ENCODE data around the gene UPB1. TPM values are rescaled to one million over a fixed set of nuclear protein-coding genes. Genes with fewer than 3 reads are reported as not detected.

The UPB1 gene
- total and polyA plus RNA-seq, 2 experiments from 2014 or later = 0.13 TPM; not detected in 1

DNA sequence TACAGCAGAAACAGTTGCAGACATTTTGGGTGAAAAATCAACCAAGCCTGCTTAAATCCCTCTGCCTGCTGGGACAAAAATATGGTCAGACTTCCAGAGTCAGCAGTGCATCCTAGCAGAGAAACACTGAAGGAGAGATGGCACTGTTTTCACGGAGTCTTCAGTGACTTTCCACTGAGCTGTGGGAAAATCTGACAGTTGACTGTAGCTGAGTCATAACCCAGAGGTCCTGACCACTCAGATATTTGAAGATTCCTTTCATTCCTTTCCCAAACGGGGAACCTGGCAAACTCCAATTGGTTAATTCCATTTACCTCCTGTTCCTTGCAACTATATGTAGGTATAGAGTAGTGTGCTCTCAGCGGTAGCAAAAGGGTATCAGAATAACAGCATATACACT is 20.9 kb upstream of the UPB1 start:
- Histone ChIP-seq H3K4me3 (no peak overlapping the region), H3K27ac (ENCODE audit: low read depth) (no peak overlapping the region), H3K79me2 (replicated peaks; ENCODE audit: insufficient read depth) (no peaks in the 10 kb centered on the region), H4K20me1 (replicated peaks; ENCODE audit: insufficient read depth) (no peaks in the 10 kb centered on the region), H3K27me3 (ENCODE audit: insufficient read depth) (no peaks in the 10 kb centered on the region), H3K36me3 (ENCODE audit: insufficient read depth) (no peaks in the 10 kb centered on the region), H3K9me2 (ENCODE audit: insufficient read depth) (no peaks in the 10 kb centered on the region), H3K4me1 (ENCODE audit: insufficient read depth) (no peaks in the 10 kb centered on the region), H3F3A (replicated peaks; ENCODE audit: low read depth) (no peaks in the 10 kb centered on the region), H3K4me2 (no peak overlapping the region), H2AFZ (peak overlapping the region; percentile 90; the same call in 1 of the 2 replicates)
- no peak overlapping the region for H3K27ac Mint-ChIP-seq
- H3K4me1 Mint-ChIP-seq = no peaks in the 10 kb centered on the region
- H3K4me3 Mint-ChIP-seq = no peak overlapping the region
- H3K9me3 Mint-ChIP-seq = no peaks in the 10 kb centered on the region; the same call in 1 of the 3 replicates
- DNase-seq (ENCODE audit: low spot score) (no peak), ATAC-seq (no peak)
- peaks cover 3% of the 10 kb centered on the region for H3K27me3 Mint-ChIP-seq (ENCODE audit: insufficient read depth, low read depth, poor library complexity)
- no peak for TF ChIP-seq EZH2 (IDR thresholded peaks at IDR 0.05; ENCODE audit: low read depth, unreplicated experiment)
- no peak for TF ChIP-seq CREB1 (CRISPR knock-in tag; IDR thresholded peaks at IDR 0.05; ENCODE audit: low read depth)
- H3K36me3 Mint-ChIP-seq (ENCODE audit: low read depth) = no peaks in the 10 kb centered on the region

DNA sequence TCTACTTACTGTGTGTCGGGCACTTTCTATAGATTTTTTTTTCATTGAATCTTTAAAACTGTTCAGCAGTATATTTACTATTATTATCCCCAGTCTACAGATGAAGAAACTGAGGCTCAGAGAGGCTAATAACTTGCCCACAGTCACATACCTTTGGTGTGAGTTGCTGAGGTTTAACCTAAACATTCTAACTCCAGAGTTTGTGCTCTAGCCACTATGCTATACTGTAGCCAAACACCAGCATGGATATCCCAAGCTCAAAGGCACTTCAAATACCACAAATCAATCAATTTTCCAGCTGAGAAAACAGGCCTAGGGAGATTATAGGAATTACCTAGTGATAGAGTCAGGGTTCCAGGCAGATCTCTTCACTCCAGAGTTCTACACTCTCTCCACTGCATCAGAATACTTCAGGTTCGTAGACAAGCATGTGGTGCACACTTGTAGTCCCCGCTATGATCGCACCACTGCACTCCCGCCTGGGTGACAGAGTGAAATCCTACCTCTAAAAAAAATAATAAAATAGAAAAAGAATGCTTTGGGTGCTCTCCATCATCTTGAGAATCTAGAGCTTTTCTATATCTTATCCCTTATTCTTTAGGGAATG is 20.4 kb upstream of the UPB1 start:
- Histone ChIP-seq H3K4me1 (ENCODE audit: insufficient read depth) (no peaks in the 10 kb centered on the region), H3K36me3 (ENCODE audit: insufficient read depth) (no peaks in the 10 kb centered on the region), H3F3A (replicated peaks; ENCODE audit: low read depth) (no peaks in the 10 kb centered on the region), H4K20me1 (replicated peaks; ENCODE audit: insufficient read depth) (no peaks in the 10 kb centered on the region), H3K4me2 (no peak overlapping the region), H3K9me2 (ENCODE audit: insufficient read depth) (no peaks in the 10 kb centered on the region), H2AFZ (peak overlapping the region; percentile 68; the same call in 1 of the 2 replicates), H3K27ac (ENCODE audit: low read depth) (no peak overlapping the region), H3K79me2 (replicated peaks; ENCODE audit: insufficient read depth) (no peaks in the 10 kb centered on the region), H3K4me3 (no peak overlapping the region), H3K27me3 (ENCODE audit: insufficient read depth) (no peaks in the 10 kb centered on the region)
- Mint-ChIP-seq H3K9me3 (no peaks in the 10 kb centered on the region; the same call in 1 of the 3 replicates), H3K4me1 (no peaks in the 10 kb centered on the region), H3K4me3 (no peak overlapping the region), H3K27ac (no peak overlapping the region), H3K36me3 (ENCODE audit: low read depth) (no peaks in the 10 kb centered on the region), H3K27me3 (ENCODE audit: insufficient read depth, low read depth, poor library complexity) (peaks cover under 1% of the 10 kb centered on the region)
- no peak for TF ChIP-seq JUNB (IDR thresholded peaks at IDR 0.05; ENCODE audit: unreplicated experiment)
- TF ChIP-seq, protein P1, sequence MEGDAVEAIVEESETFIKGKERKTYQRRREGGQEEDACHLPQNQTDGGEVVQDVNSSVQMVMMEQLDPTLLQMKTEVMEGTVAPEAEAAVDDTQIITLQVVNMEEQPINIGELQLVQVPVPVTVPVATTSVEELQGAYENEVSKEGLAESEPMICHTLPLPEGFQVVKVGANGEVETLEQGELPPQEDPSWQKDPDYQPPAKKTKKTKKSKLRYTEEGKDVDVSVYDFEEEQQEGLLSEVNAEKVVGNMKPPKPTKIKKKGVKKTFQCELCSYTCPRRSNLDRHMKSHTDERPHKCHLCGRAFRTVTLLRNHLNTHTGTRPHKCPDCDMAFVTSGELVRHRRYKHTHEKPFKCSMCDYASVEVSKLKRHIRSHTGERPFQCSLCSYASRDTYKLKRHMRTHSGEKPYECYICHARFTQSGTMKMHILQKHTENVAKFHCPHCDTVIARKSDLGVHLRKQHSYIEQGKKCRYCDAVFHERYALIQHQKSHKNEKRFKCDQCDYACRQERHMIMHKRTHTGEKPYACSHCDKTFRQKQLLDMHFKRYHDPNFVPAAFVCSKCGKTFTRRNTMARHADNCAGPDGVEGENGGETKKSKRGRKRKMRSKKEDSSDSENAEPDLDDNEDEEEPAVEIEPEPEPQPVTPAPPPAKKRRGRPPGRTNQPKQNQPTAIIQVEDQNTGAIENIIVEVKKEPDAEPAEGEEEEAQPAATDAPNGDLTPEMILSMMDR (conservative IDR thresholded peaks at IDR 0.05; ENCODE audit: low read depth in 2 of 2) = no peak
- ATAC-seq (no peak), DNase-seq (ENCODE audit: low spot score) (no peak)

DNA sequence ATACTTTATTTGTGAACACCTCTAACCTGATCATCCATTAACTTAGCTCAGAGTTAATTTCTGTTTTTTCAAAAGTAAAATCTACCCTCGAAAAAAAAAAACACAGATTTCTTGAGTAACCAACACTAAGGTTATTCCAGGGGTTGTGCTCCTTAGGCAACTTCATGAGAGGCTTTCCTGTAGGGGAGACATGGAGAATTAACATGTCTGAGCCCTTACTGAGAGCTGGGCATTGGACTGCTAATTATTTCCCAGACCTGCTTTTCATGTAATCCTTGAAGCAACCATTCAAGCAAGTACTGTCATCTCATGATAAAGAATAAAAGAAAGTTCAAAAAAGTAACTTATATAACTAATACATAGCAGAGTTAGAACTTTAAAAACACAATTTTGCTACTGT is 13.5 kb upstream of the UPB1 start:
- Histone ChIP-seq H3K36me3 (ENCODE audit: insufficient read depth) (no peaks in the 10 kb centered on the region), H2AFZ (no peak overlapping the region), H3K79me2 (replicated peaks; ENCODE audit: insufficient read depth) (no peaks in the 10 kb centered on the region), H3F3A (replicated peaks; ENCODE audit: low read depth) (no peaks in the 10 kb centered on the region), H3K4me1 (ENCODE audit: insufficient read depth) (0 out of 2 replicates have a peak, but pooled peaks cover 3% of the 10 kb centered on the region), H3K4me2 (no peak overlapping the region), H3K9me2 (ENCODE audit: insufficient read depth) (no peaks in the 10 kb centered on the region), H3K27me3 (ENCODE audit: insufficient read depth) (no peaks in the 10 kb centered on the region), H4K20me1 (replicated peaks; ENCODE audit: insufficient read depth) (no peaks in the 10 kb centered on the region), H3K4me3 (no peak overlapping the region), H3K27ac (ENCODE audit: low read depth) (no peak overlapping the region)
- Mint-ChIP-seq H3K4me1 (peaks cover 10% of the 10 kb centered on the region; the same call in 2 of the 3 replicates), H3K4me3 (no peak overlapping the region), H3K27ac (no peak overlapping the region), H3K27me3 (ENCODE audit: insufficient read depth, low read depth, poor library complexity) (no peaks in the 10 kb centered on the region), H3K9me3 (no peaks in the 10 kb centered on the region; the same call in 1 of the 3 replicates), H3K36me3 (ENCODE audit: low read depth) (no peaks in the 10 kb centered on the region)
- ATAC-seq (peak; percentile 71), DNase-seq (ENCODE audit: low spot score) (no peak)
- TF ChIP-seq EZH2 (IDR thresholded peaks at IDR 0.05; ENCODE audit: low read depth, unreplicated experiment) = no peak
- no peak for TF ChIP-seq STAT1 (IDR thresholded peaks at IDR 0.05; ENCODE audit: unreplicated experiment)
- TF ChIP-seq ZNF114 (CRISPR knock-in tag; IDR thresholded peaks at IDR 0.05) = no peak
- TF ChIP-seq, protein P1 (conservative IDR thresholded peaks at IDR 0.05; ENCODE audit: low read depth in 2 of 2) = no peak
- TF ChIP-seq, protein P2, sequence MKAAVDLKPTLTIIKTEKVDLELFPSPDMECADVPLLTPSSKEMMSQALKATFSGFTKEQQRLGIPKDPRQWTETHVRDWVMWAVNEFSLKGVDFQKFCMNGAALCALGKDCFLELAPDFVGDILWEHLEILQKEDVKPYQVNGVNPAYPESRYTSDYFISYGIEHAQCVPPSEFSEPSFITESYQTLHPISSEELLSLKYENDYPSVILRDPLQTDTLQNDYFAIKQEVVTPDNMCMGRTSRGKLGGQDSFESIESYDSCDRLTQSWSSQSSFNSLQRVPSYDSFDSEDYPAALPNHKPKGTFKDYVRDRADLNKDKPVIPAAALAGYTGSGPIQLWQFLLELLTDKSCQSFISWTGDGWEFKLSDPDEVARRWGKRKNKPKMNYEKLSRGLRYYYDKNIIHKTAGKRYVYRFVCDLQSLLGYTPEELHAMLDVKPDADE (IDR thresholded peaks at IDR 0.05) = no peak
